Endothelial cell of umbilical vein (primary cell): Measurements from ENCODE around the gene RIOK3. TPM values are rescaled to one million over a fixed set of nuclear protein-coding genes. Genes with fewer than 3 reads are reported as not detected.
"Not testable (repeated sequence)": the region's sequence is repeated elsewhere in the genome, so short reads cannot be mapped to it uniquely, and the experiment has no call there.

Experiments
- BruUV-seq: library from RNA; stranded (reverse); fragments of 400-500 nt; replicated peaks from 2 replicates; lab custom pipeline; 2021; lab: Mats Ljungman, UMichigan
- CTCF ChIA-PET: fragments of 300-600, 350-600 bp; sonication (Branson Sonifier 250); formaldehyde crosslinking; loops from one replicate; lab custom pipeline; 2021; ENCODE audit warnings: antibody characterized with exemption, inconsistent platforms; lab: Charles Lee
- POLR2A ChIA-PET: fragments of 300-600, 350-600 bp; sonication (Branson Sonifier 250); formaldehyde crosslinking; loops from one replicate; lab custom pipeline; 2021; ENCODE audit warnings: antibody characterized with exemption, inconsistent platforms; lab: Charles Lee
- DNase-seq: peaks from one replicate; pipeline ENCODE4 v3.0.0-alpha.2; 2011; ENCODE audit warnings: low read depth, low spot score
- FAIRE-seq: peaks from 2 replicates; lab custom pipeline; 2011; peaks lifted over from hg19 to GRCh38; lab: Jason Lieb, UNC
- H2AFZ ChIP-seq: 2 replicates; pipeline ENCODE4 v1.6.0; 2012; ENCODE audit warnings: low read depth, low read length, control low read depth, inconsistent platforms
- H3K27ac ChIP-seq: 2 replicates; pipeline ENCODE4 v1.5.1; 2011; ENCODE audit warnings: low read depth, mild to moderate bottlenecking, control low read depth, low read length, moderate library complexity; ENCODE audit not compliant: insufficient read depth
- H3K27me3 ChIP-seq, 2 experiments: 2 replicates each; pipeline versions ENCODE4 v1.6.0 to v1.6.1; 2011; ENCODE audit warnings: low read length in 2 of 2, mixed read lengths in 1 of 2; ENCODE audit not compliant: control insufficient read depth in 2 of 2, insufficient read depth in 2 of 2
- H3K36me3 ChIP-seq, 2 experiments: 2 replicates in 1 of 2; 3 replicates in 1 of 2; pipeline ENCODE4 v1.5.1; 2011; ENCODE audit warnings: low read length in 2 of 2, mild to moderate bottlenecking in 1 of 2, moderate library complexity in 1 of 2; ENCODE audit not compliant: control insufficient read depth in 2 of 2, insufficient read depth in 2 of 2; ENCODE audit errors: extremely low read depth in 1 of 2
- H3K4me1 ChIP-seq: 3 replicates; pipeline ENCODE4 v1.5.1; 2011; ENCODE audit warnings: mild to moderate bottlenecking, low read length; ENCODE audit not compliant: control insufficient read depth, insufficient read depth; ENCODE audit errors: extremely low read depth
- H3K4me2 ChIP-seq: 2 replicates; pipeline ENCODE4 v1.6.1; 2011; ENCODE audit warnings: low read length, control low read depth, mixed read lengths; ENCODE audit not compliant: insufficient read depth
- H3K4me3 ChIP-seq, 3 experiments: fragments of 200-600 bp in 1 of 3; sonication (generic), shearing (Covaris generic) in 1 of 3; replicated peaks in 1 of 3; 2 replicates each; pipeline ENCODE4 v1.5.1; 2011 to 2016; ENCODE audit warnings: control low read depth in 3 of 3, low read length in 3 of 3, mild to moderate bottlenecking in 2 of 3, inconsistent platforms in 1 of 3, low read depth in 1 of 3, moderate library complexity in 1 of 3; ENCODE audit not compliant: insufficient read depth in 1 of 3
- H3K79me2 ChIP-seq: 2 replicates; pipeline ENCODE4 v1.6.0; 2012; ENCODE audit warnings: low read length, inconsistent platforms; ENCODE audit not compliant: control insufficient read depth, insufficient read depth
- H3K9ac ChIP-seq: replicated peaks from 2 replicates; pipeline ENCODE3; 2011; ENCODE audit warnings: low read length, control low read depth; ENCODE audit not compliant: insufficient read depth; ENCODE audit errors: extremely low read depth
- H3K9me1 ChIP-seq: replicated peaks from 3 replicates; pipeline ENCODE4 v1.6.0; 2011; ENCODE audit warnings: mild to moderate bottlenecking, low read length; ENCODE audit not compliant: control insufficient read depth, insufficient read depth; ENCODE audit errors: extremely low read depth
- H3K9me3 ChIP-seq: replicated peaks from 2 replicates; pipeline ENCODE4 v1.5.1; 2012; ENCODE audit warnings: low read length, inconsistent platforms; ENCODE audit not compliant: control insufficient read depth, insufficient read depth
- H4K20me1 ChIP-seq: replicated peaks from 2 replicates; pipeline ENCODE3; 2011; ENCODE audit warnings: mild to moderate bottlenecking, low read length; ENCODE audit not compliant: control insufficient read depth, insufficient read depth; ENCODE audit errors: extremely low read depth
- EZH2 ChIP-seq: IDR thresholded peaks from 2 replicates; pipeline ENCODE4 v1.6.1; 2012; ENCODE audit warnings: borderline replicate concordance, low read depth, mild to moderate bottlenecking, moderate library complexity, low read length, inconsistent platforms; ENCODE audit not compliant: severe bottlenecking
- FOS ChIP-seq: IDR thresholded peaks from 2 replicates; pipeline ENCODE4 v1.6.1; 2011; ENCODE audit warnings: mild to moderate bottlenecking, low read length, moderate library complexity, borderline replicate concordance; ENCODE audit not compliant: insufficient read depth
- GATA2 ChIP-seq: IDR thresholded peaks from 2 replicates; pipeline ENCODE4 v1.7.0; 2011; ENCODE audit warnings: low read depth, mild to moderate bottlenecking, moderate library complexity, mixed read lengths, low read length; ENCODE audit not compliant: insufficient read length, insufficient read depth
- JUN ChIP-seq: IDR thresholded peaks from 2 replicates; pipeline ENCODE4 v1.6.1; 2011; ENCODE audit warnings: borderline replicate concordance, low read depth; ENCODE audit not compliant: insufficient read length, insufficient read depth
- MYC ChIP-seq: IDR thresholded peaks from one replicate; pipeline ENCODE4 v1.6.1; 2011; ENCODE audit warnings: mild to moderate bottlenecking, low read depth, low read length
- POLR2A ChIP-seq: IDR thresholded peaks from 2 replicates; pipeline ENCODE4 v1.6.1; 2012; ENCODE audit warnings: low read depth, mild to moderate bottlenecking, control low read depth, low read length
- POLR2AphosphoS5 ChIP-seq: IDR thresholded peaks from 2 replicates; pipeline ENCODE4 v1.6.1; 2012; ENCODE audit warnings: low read depth, mild to moderate bottlenecking, control low read depth, low read length, moderate library complexity; ENCODE audit not compliant: insufficient read depth
- dilution Hi-C: fragments of 300-500 bp; cut with MboI; formaldehyde crosslinking; loops from one replicate; pipeline ENCODE4 v1.15.0; 2019; ENCODE audit warnings: low sequenced_read_pairs; ENCODE audit not compliant: extremely low pct_ligation_motif_present
- intact Hi-C: fragments of 100-400 bp; cut with micrococcal nuclease; formaldehyde crosslinking; loops from one replicate; pipeline ENCODE4 v1.10.0; 2022
- polyA plus RNA-seq, 4 experiments: library from polyadenylated mRNA; depleted of rRNA in 3 of 4; stranded (reverse) in 3 of 4; unstranded in 1 of 4; fragments of >200 nt; gene quantifications; 2 replicates each; pipeline versions ENCODE4 v1.2.1 to v1.2.3, GENCODE V29; 2011 to 2012; ENCODE audit warnings: missing spikeins in 1 of 4
- total RNA-seq: library from RNA; stranded (reverse); gene quantifications from 2 replicates; pipeline ENCODE4 v1.2.3, GENCODE V29; 2021
- TF ChIP-seq, protein P1 (sequence below): IDR thresholded peaks from 2 replicates; pipeline ENCODE4 v1.6.1; 2011; ENCODE audit not compliant: insufficient read depth, insufficient read length
- TF ChIP-seq, protein P2 (sequence below), 2 donors: IDR thresholded peaks; 1 replicate in 1 of 2; 2 replicates in 1 of 2; pipeline ENCODE4 v1.5.1; 2011; ENCODE audit warnings: low read length in 2 of 2, mild to moderate bottlenecking in 2 of 2, moderate library complexity in 2 of 2, control low read depth in 1 of 2, inconsistent platforms in 1 of 2, low read depth in 1 of 2; ENCODE audit not compliant: insufficient read depth in 1 of 2; ENCODE audit errors: extremely low read depth in 1 of 2

RIOK3 gene
- total and polyA plus RNA-seq, 2 donors (not counting 3 experiments of a cell fraction or from before 2014, with no cell fraction given) = 14.8 to 50.7 TPM

DNA sequence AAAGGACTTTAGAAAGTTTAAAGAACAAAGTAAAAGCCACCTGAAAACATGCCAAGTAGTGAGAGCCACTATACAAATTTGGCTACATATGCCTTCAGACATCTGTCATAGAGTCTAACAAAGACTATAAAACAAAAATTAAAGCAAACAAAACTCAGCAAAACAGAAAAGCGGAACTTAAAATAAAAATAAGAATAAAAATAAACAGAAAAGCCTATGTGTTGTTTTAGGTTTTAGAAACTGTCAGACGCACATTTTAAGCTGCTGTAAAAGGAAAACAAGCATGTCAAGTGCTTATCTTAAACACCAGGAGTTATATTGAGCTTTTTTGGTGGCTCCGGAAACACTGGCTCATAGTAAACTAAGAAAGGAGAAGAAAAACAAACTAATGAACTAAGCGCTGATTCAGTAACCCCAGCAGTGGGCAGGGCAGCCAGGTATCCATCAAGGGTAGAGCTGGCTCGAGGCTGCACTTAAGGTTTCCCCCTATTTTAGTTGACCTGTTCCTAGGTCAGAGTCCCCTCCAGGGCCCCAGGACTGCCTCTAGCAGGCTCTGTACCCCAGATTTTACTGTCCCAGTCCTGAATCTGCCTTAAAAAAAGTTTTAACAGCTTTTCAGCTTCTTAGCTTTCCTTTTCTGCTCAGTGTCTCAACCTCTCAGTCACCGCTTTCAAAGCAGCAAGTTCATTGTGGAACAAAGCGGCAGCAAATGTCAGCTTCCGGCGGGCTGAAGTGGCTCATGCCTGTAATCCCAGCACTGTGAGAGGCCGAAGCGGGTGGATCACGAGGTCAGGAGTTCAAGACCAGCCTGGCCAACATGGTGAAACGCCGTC is 34.9 kb downstream of the RIOK3 start:
- TF ChIP-seq JUN (peak; percentile 26), EZH2 (no peak), FOS (peak; percentile 50), POLR2A (no peak), POLR2AphosphoS5 (peak; percentile 25), GATA2 (peak; percentile 66), MYC (no peak)
- TF ChIP-seq, protein P1, sequence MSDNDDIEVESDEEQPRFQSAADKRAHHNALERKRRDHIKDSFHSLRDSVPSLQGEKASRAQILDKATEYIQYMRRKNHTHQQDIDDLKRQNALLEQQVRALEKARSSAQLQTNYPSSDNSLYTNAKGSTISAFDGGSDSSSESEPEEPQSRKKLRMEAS = no peak
- TF ChIP-seq, protein P2, sequence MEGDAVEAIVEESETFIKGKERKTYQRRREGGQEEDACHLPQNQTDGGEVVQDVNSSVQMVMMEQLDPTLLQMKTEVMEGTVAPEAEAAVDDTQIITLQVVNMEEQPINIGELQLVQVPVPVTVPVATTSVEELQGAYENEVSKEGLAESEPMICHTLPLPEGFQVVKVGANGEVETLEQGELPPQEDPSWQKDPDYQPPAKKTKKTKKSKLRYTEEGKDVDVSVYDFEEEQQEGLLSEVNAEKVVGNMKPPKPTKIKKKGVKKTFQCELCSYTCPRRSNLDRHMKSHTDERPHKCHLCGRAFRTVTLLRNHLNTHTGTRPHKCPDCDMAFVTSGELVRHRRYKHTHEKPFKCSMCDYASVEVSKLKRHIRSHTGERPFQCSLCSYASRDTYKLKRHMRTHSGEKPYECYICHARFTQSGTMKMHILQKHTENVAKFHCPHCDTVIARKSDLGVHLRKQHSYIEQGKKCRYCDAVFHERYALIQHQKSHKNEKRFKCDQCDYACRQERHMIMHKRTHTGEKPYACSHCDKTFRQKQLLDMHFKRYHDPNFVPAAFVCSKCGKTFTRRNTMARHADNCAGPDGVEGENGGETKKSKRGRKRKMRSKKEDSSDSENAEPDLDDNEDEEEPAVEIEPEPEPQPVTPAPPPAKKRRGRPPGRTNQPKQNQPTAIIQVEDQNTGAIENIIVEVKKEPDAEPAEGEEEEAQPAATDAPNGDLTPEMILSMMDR (IDR thresholded peaks at IDR 0.05; ENCODE audit: extremely low read depth in 1 of 2, insufficient read depth in 1 of 2, low read depth in 1 of 2, low read length in 2 of 2) = no peak
- no peaks in the 10 kb centered on the region for H3K79me2 ChIP-seq
- CTCF ChIA-PET = interaction anchor here (1.0 to 3.8 kb wide), 9 partner anchors 9 to 505 kb away, joined by 3 to 71 read pairs (median 5); partner anchors contain the start of gene RMC1
- peak overlapping the region; percentile 53 for H3K9ac ChIP-seq
- peak overlapping the region; percentile 55 for H2AFZ ChIP-seq
- no peaks in the 10 kb centered on the region for H4K20me1 ChIP-seq
- dilution Hi-C loops (no loop called here), intact Hi-C loops (no loop called here)
- peak overlapping the region; percentile 68 for H3K27ac ChIP-seq
- H3K27me3 ChIP-seq = no peaks in the 10 kb centered on the region
- H3K4me2 ChIP-seq = peak overlapping the region; percentile 89
- FAIRE-seq (peak; percentile 87), DNase-seq (peak; percentile 91)
- peaks cover 30% of the 10 kb centered on the region for H3K4me1 ChIP-seq
- H3K9me1 ChIP-seq = no peaks in the 10 kb centered on the region
- H3K4me3 ChIP-seq = peak overlapping the region; percentile 3 to 27 (median 14)
- no TSS peak for BruUV-seq
- POLR2A ChIA-PET = no interaction called here
- no peaks in the 10 kb centered on the region for H3K36me3 ChIP-seq
- no peaks in the 10 kb centered on the region for H3K9me3 ChIP-seq

DNA sequence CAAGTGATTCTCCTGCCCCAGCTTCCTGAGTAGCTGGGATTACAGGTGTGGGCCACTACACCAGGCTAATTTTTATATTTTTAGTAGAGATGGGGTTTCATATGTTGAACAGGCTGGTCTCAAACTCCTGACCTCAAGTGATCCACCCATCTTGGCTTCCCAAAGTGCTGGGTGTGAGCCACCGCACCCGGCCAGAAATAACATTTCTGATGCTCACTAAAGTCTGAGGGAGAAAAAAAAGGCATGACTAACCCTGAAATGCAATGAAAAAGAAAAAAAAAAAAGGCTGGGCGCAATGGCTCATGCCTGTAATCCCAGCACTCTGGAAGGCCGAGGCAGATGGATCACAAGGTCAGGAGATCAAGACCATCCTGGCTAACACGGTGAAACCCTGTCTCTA is 36.5 kb downstream of the RIOK3 start:
- CTCF ChIA-PET, H3K9me1 ChIP-seq, H4K20me1 ChIP-seq, H3K4me3 ChIP-seq, H3K79me2 ChIP-seq, H3K4me2 ChIP-seq, dilution Hi-C loops, H3K27me3 ChIP-seq, FAIRE-seq, POLR2A ChIA-PET, H3K36me3 ChIP-seq, H3K27ac ChIP-seq, intact Hi-C loops, H3K9me3 ChIP-seq, H2AFZ ChIP-seq, BruUV-seq, DNase-seq, H3K9ac ChIP-seq: not testable (repeated sequence)
- peaks cover 22% of the 10 kb centered on the region for H3K4me1 ChIP-seq
